ENCODE measurements around the gene MPZL2. TPM values are rescaled to one million over a fixed set of nuclear protein-coding genes. Genes with fewer than 3 reads are reported as not detected.

Gene MPZL2
- total RNA-seq, 4 donors from 2014 or later = 59.5 to 86.5 (median 75.0) TPM

DNA sequence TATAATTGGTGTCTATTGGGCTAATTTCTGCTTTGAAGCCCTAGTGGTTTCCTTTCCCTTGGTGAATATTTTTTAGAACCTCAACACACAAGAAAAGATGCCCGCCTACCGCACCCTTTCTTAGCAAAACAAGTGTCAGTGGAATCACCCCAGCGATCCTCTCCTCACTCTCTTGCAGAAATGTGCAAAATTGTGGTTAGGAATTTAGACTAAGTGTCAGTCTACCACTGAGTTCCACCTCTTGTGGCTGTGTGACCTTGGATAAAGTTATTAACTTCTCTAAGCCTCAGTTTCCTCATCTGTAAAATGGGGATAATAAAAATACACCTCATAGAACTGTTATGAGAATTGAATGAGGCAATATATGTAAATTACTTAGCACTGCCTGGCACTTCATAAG, 34.0 kb downstream of the MPZL2 start:
- TF ChIP-seq, protein P1, sequence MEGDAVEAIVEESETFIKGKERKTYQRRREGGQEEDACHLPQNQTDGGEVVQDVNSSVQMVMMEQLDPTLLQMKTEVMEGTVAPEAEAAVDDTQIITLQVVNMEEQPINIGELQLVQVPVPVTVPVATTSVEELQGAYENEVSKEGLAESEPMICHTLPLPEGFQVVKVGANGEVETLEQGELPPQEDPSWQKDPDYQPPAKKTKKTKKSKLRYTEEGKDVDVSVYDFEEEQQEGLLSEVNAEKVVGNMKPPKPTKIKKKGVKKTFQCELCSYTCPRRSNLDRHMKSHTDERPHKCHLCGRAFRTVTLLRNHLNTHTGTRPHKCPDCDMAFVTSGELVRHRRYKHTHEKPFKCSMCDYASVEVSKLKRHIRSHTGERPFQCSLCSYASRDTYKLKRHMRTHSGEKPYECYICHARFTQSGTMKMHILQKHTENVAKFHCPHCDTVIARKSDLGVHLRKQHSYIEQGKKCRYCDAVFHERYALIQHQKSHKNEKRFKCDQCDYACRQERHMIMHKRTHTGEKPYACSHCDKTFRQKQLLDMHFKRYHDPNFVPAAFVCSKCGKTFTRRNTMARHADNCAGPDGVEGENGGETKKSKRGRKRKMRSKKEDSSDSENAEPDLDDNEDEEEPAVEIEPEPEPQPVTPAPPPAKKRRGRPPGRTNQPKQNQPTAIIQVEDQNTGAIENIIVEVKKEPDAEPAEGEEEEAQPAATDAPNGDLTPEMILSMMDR (IDR thresholded peaks at IDR 0.05) = no peak
- no peak for TF ChIP-seq POLR2AphosphoS5 (IDR thresholded peaks at IDR 0.05)
- TF ChIP-seq EP300 (IDR thresholded peaks at IDR 0.05; ENCODE audit: low read depth) = no peak
- no peak for TF ChIP-seq POLR2A (IDR thresholded peaks at IDR 0.05)
- peak overlapping the region; percentile 2 to 45 (median 22) for H3K27ac ChIP-seq
- no peaks in the 10 kb centered on the region for H3K27me3 ChIP-seq
- no peak for DNase-seq
- in situ Hi-C loops (cut with MboI; ENCODE audit: low pct_ligation_motif_present in 1 of 4, low pct_unique_long_range_greater_than_20kb in 1 of 4, low sequenced_read_pairs in 3 of 4) = no loop called here
- H3K4me3 ChIP-seq = no peak overlapping the region
- intact Hi-C loops (cut with DNase I; ENCODE audit: low total_unique reads) = no loop called here
- no peaks in the 10 kb centered on the region for H3K9me3 ChIP-seq
- peaks cover 0 to 11% (median 2%) of the 10 kb centered on the region in 4 donors for H3K36me3 ChIP-seq
- peaks cover 0 to 8% (median 0%) of the 10 kb centered on the region in 4 donors for H3K4me1 ChIP-seq
- WGBS, 2 donors (ENCODE audit: low coverage in 1 of 2) = 83 to 91% methylated on average over 1 to 3 of the region's 3 CpGs

DNA sequence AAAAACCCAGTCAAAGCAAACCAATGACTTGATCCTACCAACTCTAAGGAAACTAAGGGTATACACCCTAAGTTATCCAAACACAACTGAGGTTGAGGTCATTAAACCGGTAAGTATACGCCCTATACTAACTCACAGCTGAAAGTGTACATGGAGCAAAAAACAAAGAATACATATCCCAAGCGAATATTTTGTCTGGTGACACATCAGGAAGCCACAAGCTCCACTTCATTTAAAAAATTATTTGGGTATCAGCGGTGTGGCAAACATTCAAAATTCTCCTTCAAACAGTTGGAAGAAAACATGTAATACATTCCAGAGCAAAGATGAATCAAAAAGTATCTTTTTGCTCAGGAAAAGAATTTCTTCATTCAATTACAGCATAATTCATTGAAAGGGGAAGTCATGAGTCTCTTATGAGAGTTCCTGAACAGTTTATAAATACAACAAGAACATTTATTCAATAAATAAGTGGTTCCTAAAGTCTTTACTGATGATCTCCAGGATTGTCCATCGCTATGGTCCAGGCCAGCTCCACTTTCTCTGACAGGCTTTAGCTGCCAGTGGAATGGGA, 34.7 kb downstream of the MPZL2 start:
- DNase-seq = no peak
- intact Hi-C loops (cut with DNase I; ENCODE audit: low total_unique reads) = no loop called here
- WGBS, 2 donors (ENCODE audit: low coverage in 1 of 2) = 72 to 100% methylated on average over 1 to 5 of the region's 5 CpGs
- Histone ChIP-seq H3K36me3 (peaks cover 0 to 11% (median 2%) of the 10 kb centered on the region in 4 donors), H3K4me1 (peaks cover 0 to 8% (median 0%) of the 10 kb centered on the region in 4 donors), H3K27ac (peak overlapping the region; percentile 20 to 45 (median 32)), H3K4me3 (no peak overlapping the region), H3K9me3 (no peaks in the 10 kb centered on the region), H3K27me3 (no peaks in the 10 kb centered on the region)
- TF ChIP-seq, protein P1 (IDR thresholded peaks at IDR 0.05) = no peak
- TF ChIP-seq POLR2AphosphoS5 (IDR thresholded peaks at IDR 0.05) (no peak), POLR2A (IDR thresholded peaks at IDR 0.05) (no peak), EP300 (IDR thresholded peaks at IDR 0.05; ENCODE audit: low read depth) (no peak)
- in situ Hi-C loops (cut with MboI; ENCODE audit: low pct_ligation_motif_present in 1 of 4, low pct_unique_long_range_greater_than_20kb in 1 of 4, low sequenced_read_pairs in 3 of 4) = no loop called here

DNA sequence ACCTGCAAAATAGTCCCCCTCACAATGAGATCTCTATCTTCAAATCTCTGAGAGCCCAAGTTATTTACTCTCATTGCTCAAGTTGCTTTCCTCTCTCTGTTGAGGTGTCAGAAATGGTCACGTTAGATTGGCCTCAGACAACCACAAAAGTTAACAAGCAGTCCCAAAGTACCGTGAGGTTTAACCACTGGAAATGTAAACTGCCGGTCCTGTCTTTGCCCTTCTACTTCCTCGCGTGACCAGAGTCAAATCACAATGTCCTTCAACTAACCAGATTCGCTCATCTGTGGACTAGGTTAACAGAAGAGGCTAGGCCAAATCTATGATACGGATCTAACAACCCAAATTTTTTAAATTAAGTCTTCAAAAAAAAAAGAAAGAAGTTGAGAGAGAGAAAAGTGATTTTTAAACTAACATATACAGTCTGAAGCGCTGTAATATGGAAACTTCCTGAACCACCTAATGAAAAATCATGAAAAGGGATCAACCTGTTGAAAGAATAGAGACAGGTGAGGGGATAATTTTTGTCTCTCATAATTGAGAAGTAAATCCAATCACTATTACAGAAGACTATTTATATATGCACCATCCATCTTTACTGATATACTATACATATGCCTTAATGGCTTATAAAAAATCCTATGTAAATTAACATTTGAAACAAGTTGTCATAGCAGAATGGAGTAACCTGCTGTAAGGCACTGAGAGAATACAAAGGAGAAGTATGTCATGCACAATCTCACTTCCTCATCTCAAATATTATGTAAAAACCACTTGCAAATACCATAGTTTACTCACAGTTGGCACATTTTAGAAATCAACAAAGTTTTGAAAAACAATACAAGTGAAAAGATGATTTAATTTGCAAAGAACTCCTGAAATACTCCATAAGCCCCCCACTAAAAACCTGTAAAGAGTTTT, 36.0 kb downstream of the MPZL2 start:
- TF ChIP-seq, protein P1 (IDR thresholded peaks at IDR 0.05) = no peak
- no peak for TF ChIP-seq EP300 (IDR thresholded peaks at IDR 0.05; ENCODE audit: low read depth)
- TF ChIP-seq POLR2AphosphoS5 (IDR thresholded peaks at IDR 0.05) = no peak
- TF ChIP-seq POLR2A (IDR thresholded peaks at IDR 0.05) = no peak
- Histone ChIP-seq H3K4me1 (peaks cover 0 to 8% (median 0%) of the 10 kb centered on the region in 4 donors), H3K36me3 (peaks cover 0 to 11% (median 2%) of the 10 kb centered on the region in 4 donors), H3K4me3 (no peak overlapping the region), H3K27me3 (peaks cover 3% of the 10 kb centered on the region), H3K9me3 (no peaks in the 10 kb centered on the region), H3K27ac (peak overlapping the region; percentile 32 to 49 (median 38))
- no peak for DNase-seq
- 60 to 77% methylated on average over 8 of the region's 8 CpGs for WGBS, 2 donors (ENCODE audit: low coverage in 1 of 2)
- intact Hi-C loops (cut with DNase I; ENCODE audit: low total_unique reads) = no loop called here
- in situ Hi-C loops (cut with MboI; ENCODE audit: low pct_ligation_motif_present in 1 of 4, low pct_unique_long_range_greater_than_20kb in 1 of 4, low sequenced_read_pairs in 3 of 4) = no loop called here

DNA sequence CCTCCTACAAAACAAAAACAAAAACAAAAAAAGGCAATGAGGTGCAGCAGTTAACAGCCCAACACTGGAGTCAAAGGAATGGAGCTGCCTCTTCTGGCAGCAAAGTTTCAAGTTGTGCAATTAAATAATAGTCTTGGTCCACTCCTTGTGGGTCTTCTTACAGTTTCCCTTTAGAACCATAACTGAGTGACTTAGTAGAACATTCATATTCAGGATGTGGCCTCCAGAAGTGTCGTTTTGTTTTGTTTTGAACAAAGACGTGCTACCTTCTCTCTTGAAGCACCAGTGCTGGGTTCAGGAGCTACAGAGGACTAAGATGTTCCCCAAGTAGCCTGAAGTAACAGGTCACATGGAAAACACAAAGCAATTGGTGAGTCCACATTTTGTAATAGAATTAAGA, 37.3 kb downstream of the MPZL2 start:
- TF ChIP-seq POLR2A (IDR thresholded peaks at IDR 0.05) = peak; percentile 20
- TF ChIP-seq, protein P1 (IDR thresholded peaks at IDR 0.05) = no peak
- Histone ChIP-seq H3K27ac (peak overlapping the region; percentile 27 to 49 (median 35)), H3K27me3 (peaks cover 8% of the 10 kb centered on the region), H3K4me1 (peaks cover 0 to 8% (median 0%) of the 10 kb centered on the region in 4 donors), H3K4me3 (no peak overlapping the region), H3K9me3 (no peaks in the 10 kb centered on the region), H3K36me3 (peaks cover 0 to 4% (median 0%) of the 10 kb centered on the region in 4 donors)
- 74 to 83% methylated on average over 2 of the region's 2 CpGs for WGBS, 2 donors (ENCODE audit: low coverage in 1 of 2)
- intact Hi-C loops (cut with DNase I; ENCODE audit: low total_unique reads) (no loop called here), in situ Hi-C loops (cut with MboI; ENCODE audit: low pct_ligation_motif_present in 1 of 4, low pct_unique_long_range_greater_than_20kb in 1 of 4, low sequenced_read_pairs in 3 of 4) (no loop called here)
- DNase-seq = no peak

Data from transverse colon (tissue), 4 donors.